BJ (cell line): ENCODE measurements around the gene FAM209B. TPM values are rescaled to one million over a fixed set of nuclear protein-coding genes. Genes with fewer than 3 reads are reported as not detected.

Experiments used
- CTCF ChIA-PET: fragments of 350-600 bp; formaldehyde crosslinking; extraction: SDS; loops from one replicate; lab custom pipeline; 2021; ENCODE audit warnings: antibody characterized with exemption, inconsistent platforms; lab: Yijun Ruan, JAX
- POLR2A ChIA-PET: fragments of 300-600 bp; sonication (Branson Sonifier 250); formaldehyde crosslinking; extraction: SDS; loops from one replicate; lab custom pipeline; 2021; ENCODE audit warnings: antibody characterized with exemption; lab: Charles Lee
- DNase-seq: peaks from one replicate; pipeline ENCODE4 v3.0.0-alpha.2; 2011; ENCODE audit warnings: low read depth
- H3K27me3 ChIP-seq: 2 replicates; pipeline ENCODE4 v1.6.0; 2011; ENCODE audit warnings: low read length; ENCODE audit not compliant: control insufficient read depth, insufficient read depth
- H3K36me3 ChIP-seq: 2 replicates; pipeline ENCODE4 v1.5.1; 2011; ENCODE audit warnings: low read length; ENCODE audit not compliant: control insufficient read depth, insufficient read depth
- H3K4me3 ChIP-seq: 2 replicates; pipeline ENCODE4 v1.5.1; 2011; ENCODE audit warnings: low read depth, mild to moderate bottlenecking, control low read depth, low read length
- polyA plus RNA-seq: library from polyadenylated mRNA; depleted of rRNA; stranded (reverse); fragments of >200 nt; gene quantifications from 2 replicates; pipeline ENCODE4 v1.2.3, GENCODE V29; 2011
- TF ChIP-seq, protein P1 (sequence below): IDR thresholded peaks from 2 replicates; pipeline ENCODE4 v1.5.1; 2011; ENCODE audit warnings: low read depth, mild to moderate bottlenecking, control low read depth, inconsistent platforms, low read length, moderate library complexity; ENCODE audit not compliant: insufficient read depth

The FAM209B gene
- polyA plus RNA-seq, 1 experiment, result not detected

- POLR2A ChIA-PET, result no interaction called here
- no peak for DNase-seq
- TF ChIP-seq, protein P1, sequence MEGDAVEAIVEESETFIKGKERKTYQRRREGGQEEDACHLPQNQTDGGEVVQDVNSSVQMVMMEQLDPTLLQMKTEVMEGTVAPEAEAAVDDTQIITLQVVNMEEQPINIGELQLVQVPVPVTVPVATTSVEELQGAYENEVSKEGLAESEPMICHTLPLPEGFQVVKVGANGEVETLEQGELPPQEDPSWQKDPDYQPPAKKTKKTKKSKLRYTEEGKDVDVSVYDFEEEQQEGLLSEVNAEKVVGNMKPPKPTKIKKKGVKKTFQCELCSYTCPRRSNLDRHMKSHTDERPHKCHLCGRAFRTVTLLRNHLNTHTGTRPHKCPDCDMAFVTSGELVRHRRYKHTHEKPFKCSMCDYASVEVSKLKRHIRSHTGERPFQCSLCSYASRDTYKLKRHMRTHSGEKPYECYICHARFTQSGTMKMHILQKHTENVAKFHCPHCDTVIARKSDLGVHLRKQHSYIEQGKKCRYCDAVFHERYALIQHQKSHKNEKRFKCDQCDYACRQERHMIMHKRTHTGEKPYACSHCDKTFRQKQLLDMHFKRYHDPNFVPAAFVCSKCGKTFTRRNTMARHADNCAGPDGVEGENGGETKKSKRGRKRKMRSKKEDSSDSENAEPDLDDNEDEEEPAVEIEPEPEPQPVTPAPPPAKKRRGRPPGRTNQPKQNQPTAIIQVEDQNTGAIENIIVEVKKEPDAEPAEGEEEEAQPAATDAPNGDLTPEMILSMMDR, result no peak
- Histone ChIP-seq H3K36me3 (no peaks in the 10 kb centered on the region), H3K27me3 (peaks cover 2% of the 10 kb centered on the region), H3K4me3 (no peak overlapping the region)
- CTCF ChIA-PET, result interaction anchor here (1.1 to 1.9 kb wide), 3 partner anchors 9 to 24 kb away, joined by 3 to 13 read pairs (median 8); no protein-coding TSS in a partner anchor
Observed at GRCh38 chr20:56575157-56575556, 42.1 kb downstream of the FAM209B start.

GRCh38 chr20:56575961-56576360 lies 42.9 kb downstream of the FAM209B start:
- Histone ChIP-seq H3K27me3 (peaks cover 2% of the 10 kb centered on the region), H3K36me3 (no peaks in the 10 kb centered on the region), H3K4me3 (no peak overlapping the region)
- TF ChIP-seq, protein P1, result no peak
- ChIA-PET POLR2A (no interaction called here), CTCF (interaction anchor here (1.1 to 1.4 kb wide), 2 partner anchors 8 to 25 kb away, joined by 3 to 8 read pairs; no protein-coding TSS in a partner anchor)
- DNase-seq, result no peak

- no peaks in the 10 kb centered on the region for H3K36me3 ChIP-seq
- POLR2A ChIA-PET, result interaction anchor here (0.6 kb wide), 1 partner anchor 14 kb away, joined by 4 read pairs; no protein-coding TSS in a partner anchor
- peaks cover 3% of the 10 kb centered on the region for H3K27me3 ChIP-seq
- TF ChIP-seq, protein P1, result no peak
- no peak overlapping the region for H3K4me3 ChIP-seq
- no peak for DNase-seq
- CTCF ChIA-PET, result interaction anchor here (0.8 to 3.9 kb wide), 3 partner anchors 12 to 51 kb away, joined by 3 to 33 read pairs (median 3); no protein-coding TSS in a partner anchor
Observed at GRCh38 chr20:56579301-56579710, 46.3 kb downstream of the FAM209B start.

DNA sequence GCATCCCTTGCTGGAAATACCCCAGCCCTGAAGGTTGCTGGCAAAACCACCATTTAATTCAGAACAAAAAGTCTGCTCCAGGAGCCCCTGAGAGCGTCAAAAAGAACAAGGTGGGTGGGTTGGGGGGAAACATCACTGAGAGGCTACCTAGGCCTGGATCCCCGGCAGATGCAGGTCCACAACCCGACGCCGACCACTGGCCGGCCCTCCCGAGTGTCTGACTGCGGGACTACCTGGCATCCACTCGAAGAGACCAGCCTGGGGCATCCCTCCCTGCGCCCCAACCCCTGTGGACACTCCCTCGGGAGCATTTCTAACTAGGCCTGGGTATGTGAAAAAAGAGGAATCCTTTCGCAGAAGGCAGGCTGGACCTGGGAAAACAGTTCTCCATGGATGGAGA lies 47.2 kb downstream of the FAM209B start:
- H3K36me3 ChIP-seq, result no peaks in the 10 kb centered on the region
- CTCF ChIA-PET, result interaction anchor here (3.9 kb wide), 1 partner anchor 30 kb away, joined by 33 read pairs; no protein-coding TSS in a partner anchor
- DNase-seq, result no peak
- POLR2A ChIA-PET, result no interaction called here
- TF ChIP-seq, protein P1, result no peak
- H3K4me3 ChIP-seq, result no peak overlapping the region
- H3K27me3 ChIP-seq, result peaks cover 3% of the 10 kb centered on the region

DNA sequence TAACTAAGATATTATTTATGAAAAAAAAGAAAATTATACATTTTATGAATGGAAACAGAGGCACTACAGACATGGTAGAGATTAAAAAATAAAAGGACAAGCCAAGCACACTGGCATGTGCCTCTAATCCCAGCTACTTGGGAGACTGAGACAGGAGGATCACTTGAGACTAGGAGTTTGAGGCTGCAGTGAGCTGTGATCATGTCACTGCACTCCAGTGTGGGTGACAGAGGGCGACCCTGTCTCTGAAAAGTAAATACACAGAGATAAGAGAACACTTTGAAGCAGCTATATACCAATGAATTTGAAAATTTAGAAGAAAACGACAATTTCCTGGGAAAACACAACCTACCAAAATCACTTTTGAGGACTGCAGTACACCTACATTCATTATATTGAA lies 48.7 kb downstream of the FAM209B start:
- Histone ChIP-seq H3K4me3 (no peak overlapping the region), H3K27me3 (peaks cover 3% of the 10 kb centered on the region), H3K36me3 (no peaks in the 10 kb centered on the region)
- ChIA-PET POLR2A (no interaction called here), CTCF (interaction anchor here (1.6 kb wide), 1 partner anchor 31 kb away, joined by 6 read pairs; no protein-coding TSS in a partner anchor)
- TF ChIP-seq, protein P1, result no peak
- DNase-seq, result no peak
